GM19238 (cell line): ENCODE results near the gene PELI2.

Source experiments
- DNase-seq: peaks from one replicate; pipeline ENCODE4 v3.0.0; 2011; ENCODE audit warnings: low spot score; ENCODE audit not compliant: insufficient read length

PELI2 gene

DNA sequence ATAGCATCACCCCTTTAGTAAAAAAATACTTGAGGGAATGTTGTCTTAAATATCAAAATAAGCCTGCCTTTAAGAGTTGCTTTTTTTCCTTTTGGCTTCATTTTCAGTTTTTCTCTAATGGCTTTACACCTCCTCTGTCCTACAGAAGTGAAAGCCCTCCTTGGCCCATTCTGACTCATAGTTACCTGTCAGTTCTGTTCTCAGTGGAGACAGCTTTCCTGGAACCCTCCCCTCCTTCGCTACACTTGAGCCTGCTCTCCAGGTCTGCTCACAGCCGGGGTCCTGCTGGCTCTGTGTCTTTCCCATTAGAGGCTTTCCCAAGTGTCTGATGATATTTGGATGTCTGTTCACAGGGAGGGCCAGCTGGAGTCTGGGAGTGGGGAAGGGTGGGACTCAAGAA lies 84.0 kb downstream of the PELI2 start:
- DNase-seq = peak; percentile 11

DNA sequence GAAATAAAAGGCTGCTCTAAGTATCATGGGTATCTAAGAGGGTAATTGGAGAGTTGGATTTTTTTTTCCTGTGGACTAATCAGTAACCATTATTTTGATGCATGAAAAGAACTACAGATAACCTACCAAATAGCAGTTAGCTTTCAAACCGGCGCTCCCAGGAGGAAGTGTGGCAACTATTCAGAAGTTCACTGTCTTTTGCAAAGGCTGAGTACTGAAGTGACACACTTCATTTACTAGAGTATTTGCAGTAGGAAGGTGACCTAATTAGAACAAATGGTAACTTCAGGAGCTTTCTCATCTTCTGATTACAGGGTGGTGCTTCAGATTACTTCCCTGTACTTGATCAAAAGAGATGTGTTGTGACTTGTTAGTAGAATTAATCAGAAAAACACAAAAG lies 87.7 kb downstream of the PELI2 start:
- no peak for DNase-seq

DNA sequence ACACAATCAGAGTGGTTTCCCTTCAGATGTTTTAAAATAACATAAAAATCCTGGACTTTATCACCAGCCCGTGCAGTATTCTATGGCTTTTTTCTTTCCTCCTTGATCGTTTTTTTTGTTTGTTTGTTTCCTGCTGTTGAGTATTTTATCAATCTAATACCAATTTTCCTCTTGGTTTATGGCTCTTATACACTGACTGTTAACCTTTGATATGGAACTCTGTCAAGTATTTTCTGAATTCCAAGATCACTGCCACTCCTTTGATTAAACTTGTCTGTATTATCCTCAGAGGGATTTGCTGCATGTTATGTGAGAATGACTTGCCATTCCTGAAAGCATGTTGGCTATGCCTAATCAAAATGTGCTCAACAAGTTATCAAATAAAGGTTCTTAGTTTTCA lies 88.4 kb downstream of the PELI2 start:
- DNase-seq = no peak

DNA sequence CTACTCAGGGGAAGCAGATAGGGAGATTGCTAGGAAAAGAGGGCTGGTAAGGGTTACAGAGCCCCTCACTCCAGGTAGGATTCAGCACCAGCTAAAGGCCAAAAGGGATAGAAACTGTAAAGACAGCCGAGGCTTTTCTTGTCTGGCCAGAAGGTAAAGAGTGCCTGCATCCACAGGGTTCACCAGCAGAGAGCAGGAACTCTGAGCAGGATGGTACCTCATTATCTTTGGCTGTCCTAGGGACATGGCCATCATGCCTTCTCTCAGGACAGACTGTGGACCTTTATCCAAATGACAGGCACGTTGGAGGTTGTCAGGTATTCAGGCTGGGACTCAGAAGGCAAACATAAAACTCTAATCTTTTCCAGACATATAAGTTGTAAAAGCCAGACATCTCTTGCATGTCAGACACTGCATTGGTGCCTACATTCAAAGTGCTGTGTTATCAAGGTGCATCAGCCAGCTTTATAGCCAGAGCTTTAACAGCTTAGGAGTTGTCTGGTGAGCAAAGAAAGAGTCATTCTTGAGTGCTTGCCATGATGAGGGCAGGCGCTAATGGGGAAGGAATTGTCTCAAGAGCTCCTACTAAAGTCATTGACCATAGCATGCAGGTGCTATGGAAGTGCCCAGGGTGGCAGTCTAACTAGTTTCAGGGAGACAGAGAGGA lies 89.5 kb downstream of the PELI2 start:
- no peak for DNase-seq

DNA sequence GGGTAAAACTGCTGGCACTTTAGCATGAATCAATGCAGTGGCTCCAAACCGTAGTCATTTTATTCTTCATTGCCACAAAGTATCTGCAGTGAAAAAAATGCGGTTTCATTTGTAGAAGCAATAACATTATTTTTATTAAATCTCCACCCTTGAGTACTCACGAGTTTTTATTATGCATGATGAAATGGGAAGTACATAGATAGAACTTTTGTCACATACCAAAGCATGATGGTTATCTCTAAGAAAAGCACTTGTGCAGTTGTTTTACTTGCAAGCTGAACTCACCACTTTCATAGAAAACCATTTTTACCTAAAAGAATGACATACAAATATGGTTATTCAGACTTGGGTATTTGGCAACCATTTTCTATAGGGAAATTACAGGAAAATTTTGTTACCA lies 90.3 kb downstream of the PELI2 start:
- DNase-seq = no peak

DNA sequence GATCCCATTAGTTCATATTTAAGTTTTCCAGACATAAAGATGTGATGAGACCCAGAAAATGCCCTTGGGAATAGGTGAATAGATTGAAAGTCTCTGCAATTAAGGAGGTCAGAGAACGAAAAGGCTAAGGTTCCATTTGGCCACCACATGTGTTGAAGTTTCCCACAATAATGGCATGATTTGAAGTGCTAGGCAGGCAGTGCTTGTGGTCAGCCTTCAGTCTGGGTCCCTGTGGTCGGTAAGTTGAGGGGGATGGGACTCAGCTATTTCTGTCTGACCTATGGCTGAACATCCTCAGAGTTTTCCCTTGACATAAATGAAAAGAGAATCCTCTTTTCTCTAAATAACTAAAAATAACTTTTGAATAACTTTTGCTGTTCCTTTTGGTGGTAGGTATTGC lies 92.4 kb downstream of the PELI2 start:
- DNase-seq = no peak

DNA sequence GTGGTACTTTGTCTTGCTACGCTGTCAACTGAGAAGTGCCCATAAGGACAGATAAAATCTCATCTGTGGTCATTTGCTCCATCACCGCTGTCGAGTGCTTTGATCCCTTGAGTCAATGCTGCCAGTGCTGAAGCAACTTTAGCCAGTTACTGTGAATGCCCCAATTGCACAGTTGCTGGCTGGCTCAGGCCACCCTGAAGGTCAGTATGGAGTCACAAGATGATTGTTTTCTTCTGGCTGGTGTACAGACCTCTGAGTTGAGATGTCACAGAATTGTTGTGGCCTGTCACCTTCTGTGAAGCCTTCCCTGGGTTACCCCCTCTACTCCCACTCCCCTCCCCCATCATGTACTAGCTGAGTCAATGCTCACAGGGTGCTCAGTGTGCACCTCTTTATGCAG lies 92.9 kb downstream of the PELI2 start:
- DNase-seq = no peak

DNA sequence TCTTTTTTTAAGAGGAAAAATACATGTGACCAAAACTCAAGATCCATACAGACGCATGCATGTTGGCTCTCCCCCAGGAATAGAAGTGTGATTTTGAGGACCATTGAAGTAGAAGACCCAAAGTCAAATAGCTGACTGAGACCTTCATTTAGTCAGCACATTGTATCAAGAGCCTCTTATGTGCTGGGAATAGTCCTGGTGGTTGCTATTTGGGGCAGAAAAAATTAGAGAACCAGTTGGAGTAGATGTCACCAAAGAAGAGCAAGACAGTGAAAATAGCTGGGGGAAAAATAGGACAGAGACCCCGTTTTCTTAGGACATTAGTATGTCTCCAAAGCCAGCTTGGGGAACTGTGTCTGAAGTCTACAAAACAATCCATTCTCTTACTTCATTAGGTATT lies 93.6 kb downstream of the PELI2 start:
- no peak for DNase-seq

DNA sequence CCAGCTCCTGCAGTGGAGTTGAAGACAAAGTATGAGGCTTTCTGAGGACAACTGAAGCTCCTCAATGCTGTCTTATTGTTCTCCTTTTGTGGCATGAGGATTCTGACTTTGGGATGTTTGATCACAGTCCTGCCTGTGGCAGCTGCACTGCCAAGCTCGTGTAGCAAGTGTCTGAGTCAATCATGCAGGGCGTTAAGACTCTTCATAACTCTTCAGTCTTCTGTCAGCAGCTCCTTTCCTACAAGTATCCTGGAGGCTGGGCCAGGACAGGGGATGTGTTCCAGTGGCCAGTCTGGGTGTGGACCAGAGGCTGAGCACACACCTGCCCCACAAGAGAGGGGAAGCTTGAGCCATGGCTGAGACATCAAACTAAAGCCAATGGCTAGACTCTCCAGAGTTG lies 94.3 kb downstream of the PELI2 start:
- DNase-seq = no peak

DNA sequence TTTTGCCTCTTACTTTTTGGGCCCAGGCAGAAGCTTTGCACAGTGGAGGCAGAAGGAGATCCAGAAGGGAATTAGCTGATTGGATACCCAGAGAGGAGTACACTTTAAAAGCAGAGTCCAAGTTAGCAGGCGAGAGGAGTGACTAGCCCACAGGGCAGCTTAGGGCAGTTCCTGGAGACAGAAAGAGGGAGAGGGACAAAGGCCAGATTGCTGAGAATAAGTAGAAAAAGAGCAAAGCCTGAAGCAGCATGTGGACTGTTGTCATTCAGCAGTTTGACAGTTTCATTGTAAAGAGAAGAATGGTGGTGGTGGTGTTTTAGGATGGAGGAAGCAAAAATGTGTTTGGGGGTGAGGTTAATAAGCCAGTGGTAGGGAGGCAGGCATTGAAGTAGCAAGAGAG lies 95.1 kb downstream of the PELI2 start:
- no peak for DNase-seq

DNA sequence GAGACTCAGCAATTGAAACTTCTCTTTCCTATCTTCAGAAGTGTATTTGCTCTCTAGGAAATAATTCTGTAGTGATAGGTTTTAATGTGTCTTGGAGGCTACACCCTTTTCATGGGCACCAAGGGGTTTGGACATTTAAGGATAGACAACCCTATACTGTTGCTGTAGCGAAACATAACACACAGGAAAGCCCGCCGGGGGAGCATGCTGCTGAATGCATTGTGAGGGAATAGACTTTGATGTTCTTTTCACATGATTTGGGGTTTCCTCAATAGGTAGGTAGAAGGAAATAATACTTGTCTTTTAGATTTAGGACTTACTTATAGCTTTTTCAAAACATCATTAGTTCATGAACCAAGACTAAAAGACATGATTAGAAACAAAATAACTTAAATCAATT lies 97.0 kb downstream of the PELI2 start:
- no peak for DNase-seq

DNA sequence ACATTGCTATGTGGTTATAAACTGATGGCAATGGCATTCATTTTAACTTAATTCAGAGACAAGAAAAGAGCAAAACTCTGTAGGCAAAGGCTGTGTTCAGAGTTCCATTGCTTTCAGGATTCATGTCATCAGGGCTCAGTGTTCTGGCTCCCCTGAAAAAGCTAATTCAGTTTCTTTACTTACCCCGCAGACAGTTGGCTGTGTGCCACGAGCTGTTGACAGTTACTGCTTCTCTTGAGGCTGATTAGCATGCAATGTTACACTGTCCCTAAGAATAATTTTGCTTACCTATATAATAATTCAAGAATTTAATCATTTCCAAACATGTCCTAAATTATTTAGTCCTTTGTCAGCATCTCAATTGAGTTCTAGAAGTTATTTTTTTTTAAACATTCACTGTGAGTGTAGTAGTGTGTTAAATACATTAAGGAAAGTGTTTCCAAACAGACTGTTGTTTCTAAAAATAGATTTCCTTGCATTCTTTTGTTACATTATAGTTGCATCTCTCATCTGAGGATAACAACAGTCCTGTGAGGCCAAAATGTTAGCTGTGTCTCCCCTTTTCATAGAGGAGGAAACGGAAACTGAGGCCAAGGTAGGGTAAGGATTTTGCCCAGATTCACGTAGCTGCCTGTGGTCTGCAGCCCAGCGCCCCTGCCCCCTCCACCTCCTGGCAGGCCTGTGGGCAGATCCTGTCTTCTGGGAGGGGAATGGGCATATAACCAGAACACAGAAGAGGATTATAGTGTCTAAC lies 98.6 kb downstream of the PELI2 start:
- DNase-seq = no peak

DNA sequence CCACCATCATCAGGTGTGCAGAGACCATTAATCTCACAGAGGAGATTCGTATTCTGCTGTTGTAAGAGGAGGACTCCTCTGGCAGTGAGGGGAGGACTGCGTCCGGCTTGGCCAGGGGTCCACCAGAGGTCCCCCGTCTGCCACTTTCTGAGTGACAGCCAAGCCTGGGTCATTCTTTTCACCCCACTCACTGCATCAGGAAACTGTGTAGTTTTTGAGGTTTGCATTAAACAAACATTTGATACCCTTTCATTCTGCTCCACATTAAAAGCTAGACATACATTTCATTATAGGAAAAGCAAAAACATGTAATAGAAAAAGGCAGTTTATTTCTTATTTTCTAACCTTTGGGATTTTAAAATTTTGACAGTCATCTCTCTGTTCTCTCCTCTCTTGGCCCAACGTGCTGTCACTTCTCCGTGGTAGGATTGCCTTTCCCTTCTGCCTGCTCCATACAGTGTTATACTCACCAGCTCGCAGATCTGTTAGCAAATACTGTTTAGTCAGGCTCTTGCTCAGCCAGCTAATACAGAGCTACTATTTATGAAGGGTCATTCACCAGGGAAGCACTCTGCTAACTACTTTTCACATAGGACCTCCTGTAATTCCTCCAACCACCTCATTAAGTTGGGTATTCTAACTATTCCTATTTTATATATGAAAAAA lies 99.3 kb downstream of the PELI2 start:
- DNase-seq = no peak

DNA sequence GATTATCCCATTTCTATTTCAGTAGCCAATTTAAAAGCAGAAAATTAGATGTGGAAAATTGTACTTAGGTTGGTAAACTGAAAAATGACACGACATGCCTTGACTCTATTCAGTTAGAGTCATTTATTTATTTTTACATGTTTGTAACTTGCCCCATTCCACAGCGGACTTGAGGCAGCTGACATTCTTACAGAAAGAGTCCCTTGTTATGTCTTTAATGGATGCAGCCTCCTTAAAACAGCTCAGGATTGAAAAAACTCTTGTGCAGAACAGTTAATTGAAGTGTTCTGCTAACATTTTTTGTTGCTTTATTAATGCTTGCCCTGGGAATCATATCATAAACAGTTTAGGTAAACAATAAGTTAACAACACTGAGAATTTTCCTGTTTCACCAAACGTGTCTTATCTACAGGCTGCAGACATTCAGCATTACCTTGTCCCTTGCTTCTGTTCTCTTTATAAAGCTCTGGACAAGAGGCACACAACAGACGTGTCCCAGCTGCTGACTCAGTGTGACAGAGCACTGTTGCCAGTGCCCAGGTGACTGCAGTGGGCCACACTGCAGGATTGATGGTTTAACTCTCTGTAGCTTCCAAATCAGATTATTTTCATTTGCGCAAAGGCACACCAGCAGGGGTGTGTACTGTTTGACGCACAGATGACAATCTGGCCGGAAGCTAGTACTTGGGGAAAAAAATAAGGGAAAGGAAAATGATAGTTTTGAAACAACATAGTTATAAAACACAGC lies 101.6 kb downstream of the PELI2 start:
- no peak for DNase-seq

DNA sequence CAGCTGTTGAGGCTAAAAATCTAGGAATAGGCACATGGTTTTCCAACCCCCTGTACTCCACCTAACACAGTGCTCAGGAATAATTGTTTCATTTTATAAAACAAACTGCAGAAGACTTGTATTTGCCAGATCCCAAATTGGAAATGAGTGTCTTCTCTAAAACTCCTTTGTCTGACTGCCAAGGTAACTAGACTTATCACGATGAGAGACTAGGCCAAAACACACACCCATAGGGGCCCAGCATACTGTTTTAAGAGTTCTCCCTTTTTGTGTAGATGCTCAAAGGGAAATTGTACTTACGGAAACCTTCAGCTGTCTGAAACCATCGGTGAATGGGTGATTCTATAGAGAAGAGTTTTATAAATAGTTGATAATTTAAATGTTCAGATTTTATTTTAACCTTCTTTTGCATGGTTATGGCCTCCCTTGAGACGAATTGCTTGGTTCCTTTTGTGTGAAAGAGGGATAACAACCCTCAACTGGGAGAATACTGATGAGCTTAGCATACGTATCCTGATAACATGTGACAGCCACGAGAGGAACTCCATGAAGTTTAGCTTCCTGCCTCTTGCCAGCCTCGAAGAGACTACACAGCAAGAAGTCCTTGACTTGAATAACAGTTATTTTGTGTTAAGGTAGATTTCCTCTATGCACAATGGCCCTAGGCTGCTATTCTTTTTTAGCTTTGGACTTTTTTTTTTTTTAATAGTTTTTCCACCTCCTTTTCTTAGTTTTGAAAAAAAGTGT lies 103.3 kb downstream of the PELI2 start:
- DNase-seq = no peak

DNA sequence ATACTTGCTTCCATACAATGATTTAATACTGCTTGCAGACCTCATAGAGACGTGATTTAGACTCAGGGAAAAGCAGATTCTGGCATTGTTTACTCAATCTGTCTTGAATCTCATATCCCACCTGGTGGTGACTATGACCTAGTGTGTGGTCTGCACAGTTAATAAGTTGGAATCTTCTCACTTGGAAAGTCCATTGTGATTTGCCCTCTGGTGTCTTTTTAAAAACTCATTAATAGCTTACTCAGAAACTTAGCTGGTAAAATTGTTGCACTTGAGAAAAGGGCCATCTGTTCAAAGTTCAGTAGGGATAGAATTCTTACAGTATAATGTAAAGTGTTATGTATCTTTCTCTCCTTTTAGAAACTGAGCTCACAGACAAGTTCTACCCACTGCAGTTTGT lies 106.0 kb downstream of the PELI2 start:
- no peak for DNase-seq

DNA sequence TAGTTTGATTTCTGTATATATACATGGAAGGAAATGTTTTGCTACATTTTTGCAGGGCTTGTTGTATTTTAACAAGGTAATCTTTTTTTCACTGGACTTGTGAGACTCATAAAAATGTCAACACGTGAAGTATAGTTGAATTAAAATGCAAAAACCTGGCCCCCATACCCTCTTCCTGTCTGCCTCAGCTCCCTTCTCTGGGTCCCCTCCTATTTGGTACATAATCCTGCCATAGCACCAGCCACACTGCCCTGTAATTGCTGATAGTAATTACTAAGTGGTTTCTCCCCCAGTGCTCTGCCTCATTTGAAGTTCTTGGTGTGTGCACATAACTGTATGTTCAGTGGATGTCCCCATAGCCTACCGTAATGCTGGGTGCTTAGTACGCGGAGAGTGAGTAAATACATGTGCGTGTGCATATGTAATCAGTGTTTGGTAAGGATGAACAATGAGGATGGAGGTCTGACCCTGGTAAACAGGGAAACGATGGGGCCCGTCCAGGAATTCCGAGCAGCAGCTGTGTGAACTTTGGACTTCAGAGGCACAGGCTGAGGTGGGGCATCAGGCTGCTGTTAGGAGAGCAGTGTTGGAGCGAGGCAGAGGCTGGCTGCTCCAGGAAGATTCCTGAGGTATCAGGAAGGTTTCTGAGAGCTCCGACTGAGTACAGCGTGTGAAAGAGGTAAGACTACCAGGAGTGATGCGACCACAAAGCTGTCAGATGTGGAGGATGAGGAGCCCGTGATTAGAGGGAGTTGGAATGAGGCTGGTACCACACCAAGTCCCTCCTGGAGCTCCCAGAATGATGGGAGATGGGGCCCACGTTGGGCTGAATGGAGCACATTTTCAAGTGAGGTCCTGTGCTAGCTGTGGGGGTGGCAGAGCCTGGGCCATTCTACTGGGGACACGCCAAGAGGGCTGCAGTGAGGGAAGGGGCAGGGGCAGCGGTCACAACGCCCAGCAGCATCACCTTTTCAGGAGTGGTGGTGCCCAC lies 106.8 kb downstream of the PELI2 start:
- no peak for DNase-seq

DNA sequence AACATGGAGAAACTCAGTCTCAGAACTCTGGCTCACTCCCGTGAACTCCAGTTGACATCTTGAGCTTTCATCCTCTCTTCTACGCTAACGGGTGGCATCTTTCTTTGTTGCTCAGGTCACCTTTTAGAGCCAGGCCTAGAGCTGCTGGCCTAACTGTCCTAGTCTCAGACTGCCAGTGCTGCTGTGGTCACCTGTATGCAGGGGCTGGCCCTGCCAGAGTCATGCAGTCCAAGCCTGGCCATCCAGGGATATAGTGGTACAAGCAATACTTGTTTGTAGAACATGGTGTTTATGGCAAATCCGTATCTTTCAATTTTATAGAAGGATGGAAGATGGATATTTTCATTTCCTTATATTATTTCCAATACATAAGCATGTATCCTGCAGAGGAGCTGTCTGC lies 117.2 kb downstream of the PELI2 start:
- DNase-seq = no peak

DNA sequence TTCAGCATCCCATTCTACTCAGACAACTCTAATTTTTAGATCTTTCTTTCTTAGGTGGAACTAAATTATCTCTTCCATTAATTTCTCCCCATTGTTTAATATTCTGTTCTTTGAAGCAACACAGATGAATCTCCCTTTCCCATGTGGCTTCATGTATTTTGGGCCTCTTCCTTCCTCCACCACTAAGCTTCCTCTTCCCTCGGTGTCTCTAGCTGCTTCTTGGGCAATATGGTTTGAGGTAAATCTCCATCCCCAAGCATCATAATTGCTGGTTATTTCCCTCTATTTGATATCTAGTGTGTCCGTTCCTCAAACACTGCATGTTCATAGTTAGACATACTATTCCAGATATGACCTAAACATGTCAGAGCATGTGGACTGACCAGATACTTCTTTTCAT lies 119.2 kb downstream of the PELI2 start:
- no peak for DNase-seq

DNA sequence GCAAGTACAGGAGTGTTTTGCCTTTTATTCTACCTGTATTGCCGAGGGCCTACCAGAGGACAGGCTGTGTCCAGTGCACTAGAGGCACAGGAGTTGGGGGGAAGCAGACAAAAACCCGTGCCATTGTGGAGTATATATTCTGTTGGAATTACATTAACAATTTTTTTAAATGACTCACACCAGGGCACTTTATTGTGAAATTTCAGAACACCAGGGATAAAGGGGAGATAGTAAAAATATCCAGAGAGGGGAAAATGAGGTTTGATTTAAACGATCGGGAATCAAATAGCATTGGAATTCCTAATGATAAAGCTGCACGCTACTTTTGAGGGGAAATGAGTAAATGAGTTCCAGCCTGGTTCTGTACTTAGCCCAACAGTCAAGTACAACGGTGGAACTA lies 123.2 kb downstream of the PELI2 start:
- DNase-seq = no peak
